NCI-H2196 treated with DMSO at 0.1 percent for 48 hours (cell line): ENCODE results near the gene AGO1.
"Not testable (repeated sequence)": the region's sequence is repeated elsewhere in the genome, so short reads cannot be mapped to it uniquely, and the experiment has no call there.

Experiments
- DNase-seq: peaks from one replicate; lab custom pipeline; 2025; ENCODE audit not compliant: unreplicated experiment; lab: John Stamatoyannopoulos, UW

The AGO1 gene

DNA sequence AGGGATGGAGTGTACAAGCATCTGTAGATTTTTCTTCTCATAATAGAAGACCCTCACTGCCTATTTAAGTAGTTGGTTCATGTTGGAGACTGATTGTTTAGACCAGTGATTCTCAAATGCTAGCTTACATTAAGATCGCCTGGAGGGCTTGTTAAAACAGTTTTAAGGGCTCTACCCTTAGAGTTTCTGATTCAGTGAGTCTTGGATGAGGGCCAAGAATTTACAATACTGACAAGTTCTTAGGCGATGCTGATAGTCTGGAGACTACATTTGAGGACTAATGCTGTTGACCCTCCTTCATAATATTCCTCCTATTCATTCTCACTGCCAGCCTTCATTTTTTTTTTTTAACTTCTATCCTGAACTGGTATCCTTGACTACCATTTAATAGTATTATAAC, 32.7 kb downstream of the AGO1 start:
- DNase-seq, result no peak

DNA sequence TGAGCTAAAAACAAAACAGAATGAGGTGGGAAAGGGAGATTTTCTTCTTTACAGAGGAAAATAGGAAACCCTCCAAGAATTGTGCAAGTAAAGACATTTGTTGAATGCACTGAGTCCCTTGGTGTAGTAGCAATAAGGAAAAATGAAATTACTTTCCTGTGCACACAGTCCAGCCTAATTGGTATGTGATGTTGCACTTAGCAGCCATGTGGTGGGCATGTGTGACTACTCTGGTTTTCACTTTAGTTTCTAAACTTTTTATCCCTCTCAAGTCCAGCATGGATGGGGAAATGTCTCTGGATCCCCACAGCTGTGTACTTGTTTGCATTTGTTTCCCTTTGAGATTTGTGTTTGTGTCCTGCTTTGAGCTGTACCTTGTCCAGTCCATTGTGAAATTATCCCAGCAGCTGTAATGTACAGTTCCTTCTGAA, 40.8 kb downstream of the AGO1 start:
- DNase-seq, result no peak

DNA sequence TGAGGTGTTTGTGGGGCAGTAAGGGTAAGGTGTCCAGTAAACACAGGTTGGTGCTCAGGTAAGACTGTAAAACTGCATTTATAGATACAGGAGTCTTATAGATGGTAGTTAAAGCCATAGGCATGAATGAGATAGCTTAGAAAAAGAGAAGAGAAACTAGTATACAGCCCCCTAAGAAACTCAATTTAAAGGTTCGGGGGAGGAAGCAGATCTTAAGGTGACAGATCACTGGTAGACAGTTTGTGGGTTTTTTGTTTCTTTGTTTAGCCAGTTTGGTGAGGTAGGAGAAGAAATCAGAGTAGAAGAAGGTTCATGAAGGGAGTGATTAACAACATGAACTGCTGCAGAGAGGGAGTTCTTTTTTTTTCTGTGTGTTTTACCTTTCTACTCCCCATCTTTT, 41.8 kb downstream of the AGO1 start:
- no peak for DNase-seq

GRCh38 chr1:35925741-35926140, 42.7 kb downstream of the AGO1 start:
- DNase-seq, result no peak

- no peak for DNase-seq
Measured at GRCh38 chr1:35927472-35927871, 44.5 kb downstream of the AGO1 start.

- peak; percentile 46 for DNase-seq
Measured at GRCh38 chr1:35929730-35930592, 47.0 kb downstream of the AGO1 start.

- DNase-seq, result peak; percentile 84
Measured at GRCh38 chr1:35930593-35931445, 47.8 kb downstream of the AGO1 start, which contains the start of gene AGO3. Gene AGO3, plus strand, starts transcription at chr1:35931105. Its CDS starts 322 bp downstream, at chr1:35931427.

- no peak for DNase-seq
Measured at GRCh38 chr1:35931446-35932157, 48.6 kb downstream of the AGO1 start.

DNA sequence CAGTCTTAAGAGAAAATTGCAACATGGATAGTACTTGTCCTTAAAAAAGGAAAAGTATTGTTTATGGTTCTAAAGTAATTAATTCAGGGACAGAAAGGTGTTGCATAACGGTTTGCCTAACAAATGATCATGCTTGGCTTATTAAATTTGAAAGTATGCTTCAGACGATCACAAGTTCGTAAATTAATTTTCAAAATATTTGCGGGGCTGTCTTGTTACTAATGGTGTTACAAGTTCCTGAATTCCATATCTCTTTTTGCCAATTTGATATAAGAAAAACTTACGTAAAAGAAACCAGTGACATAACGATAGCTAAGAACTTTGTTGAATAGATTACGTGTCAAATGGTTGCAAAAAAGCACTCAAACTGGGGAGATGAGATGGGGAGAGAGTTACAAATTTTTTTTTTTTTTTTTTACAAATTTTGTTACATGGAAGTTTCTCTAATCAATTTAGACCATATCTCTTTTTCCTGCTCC, 49.2 kb downstream of the AGO1 start:
- DNase-seq, result no peak

DNA sequence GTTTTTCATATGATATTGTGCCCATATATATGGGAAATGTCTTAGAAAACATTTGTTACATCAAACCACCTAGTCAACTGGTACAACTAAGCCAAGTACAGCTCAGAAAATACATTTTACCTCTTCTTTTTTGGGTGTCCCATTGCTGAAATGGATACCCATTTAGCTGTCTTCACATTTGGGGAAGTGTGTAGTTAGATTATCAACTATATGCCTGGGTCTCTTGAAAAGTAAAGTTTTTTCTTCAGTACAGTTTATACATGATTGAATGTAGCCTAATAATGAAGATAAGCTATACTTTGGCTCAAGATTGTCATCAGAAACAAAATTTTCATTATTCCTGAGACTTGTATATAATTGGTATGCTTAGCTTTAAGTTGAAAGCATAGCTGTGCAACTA, 49.9 kb downstream of the AGO1 start:
- DNase-seq, result no peak

- no peak for DNase-seq
Measured at GRCh38 chr1:35935442-35936388, 52.7 kb downstream of the AGO1 start.

DNA sequence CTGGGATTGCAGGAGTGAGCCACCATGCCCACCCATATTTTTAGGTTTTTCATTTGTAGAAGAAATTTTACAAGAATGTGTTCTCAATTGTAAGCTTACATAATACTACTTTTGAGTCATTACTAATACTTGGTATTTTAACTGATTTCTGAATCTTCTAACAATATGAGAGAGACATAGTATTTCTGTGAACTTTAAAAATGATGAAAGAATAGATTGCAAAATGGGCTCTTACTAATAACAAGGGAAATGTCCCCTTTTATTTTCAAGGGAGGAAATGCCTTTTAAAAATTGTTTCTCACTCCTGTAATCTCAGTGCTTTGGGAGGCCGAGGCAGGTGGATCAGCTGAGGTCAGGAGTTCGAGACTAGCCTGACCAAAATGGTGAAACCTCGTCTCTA, 53.8 kb downstream of the AGO1 start:
- no peak for DNase-seq

GRCh38 chr1:35939484-35939883, 56.5 kb downstream of the AGO1 start:
- no peak for DNase-seq

- DNase-seq, result no peak
Measured at GRCh38 chr1:35945327-35945726, 62.3 kb downstream of the AGO1 start.

GRCh38 chr1:35947547-35947946, 64.5 kb downstream of the AGO1 start:
- no peak for DNase-seq

- DNase-seq, result no peak
Measured at GRCh38 chr1:35958558-35958957, 75.5 kb downstream of the AGO1 start.

GRCh38 chr1:35959304-35959703, 76.3 kb downstream of the AGO1 start:
- DNase-seq, result no peak

DNA sequence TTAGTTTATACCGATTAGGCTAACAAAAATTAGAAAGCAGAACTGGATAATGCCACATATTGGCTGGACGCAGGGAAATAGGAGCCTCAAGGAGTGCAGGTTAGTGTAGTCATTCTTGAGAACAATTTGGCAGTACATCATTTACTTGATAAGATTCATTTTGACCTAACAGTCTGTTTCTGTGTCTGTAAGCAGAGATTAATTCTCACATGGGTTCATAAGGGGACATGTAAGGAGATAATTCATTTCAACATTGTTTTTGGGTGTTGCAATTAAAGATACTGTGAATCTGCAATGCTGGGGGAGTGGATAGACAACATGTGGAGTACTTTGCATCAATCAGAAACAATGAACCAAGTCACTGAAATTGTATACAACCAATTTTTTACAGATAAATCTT, 79.9 kb downstream of the AGO1 start:
- no peak for DNase-seq

- not testable (repeated sequence) for DNase-seq
Measured at GRCh38 chr1:35964277-35964676, 81.3 kb downstream of the AGO1 start.

DNA sequence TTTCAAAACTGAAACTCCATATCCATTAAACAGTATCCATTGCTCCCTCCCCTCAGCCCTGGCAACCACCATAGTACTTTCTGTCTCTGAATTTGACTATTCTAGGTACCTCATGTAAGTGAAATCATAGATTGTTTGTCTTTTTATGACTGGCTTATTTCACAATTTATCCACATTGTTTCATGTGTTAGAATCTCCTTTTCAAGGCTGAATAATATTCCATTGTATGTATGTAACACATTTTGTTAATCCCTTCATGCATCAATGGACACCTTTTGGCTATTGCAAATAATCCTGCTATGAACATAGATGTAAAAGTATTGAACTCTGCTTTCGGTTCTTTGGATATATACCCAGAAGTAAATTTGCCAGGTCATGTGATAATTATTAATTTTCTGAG, 85.4 kb downstream of the AGO1 start:
- no peak for DNase-seq
